Memory B cell (primary cell): ENCODE measurements around the gene POMGNT2.

Experiments used
- ATAC-seq: fragments of 150-1000 bp; cut with Tn5 transposase; 2 replicates; pipeline ENCODE4 v1.10.0; 2021; ENCODE audit warnings: low read depth, mild to moderate bottlenecking, moderate library complexity
- DNase-seq, 2 donors: peaks; one replicate each; pipeline ENCODE4 v3.0.0; 2022; ENCODE audit warnings: low spot score in 2 of 2
- H3K27ac Mint-ChIP-seq: one replicate; pipeline ENCODE4 v1.8.0; 2022; ENCODE audit warnings: mild to moderate bottlenecking, moderate library complexity, mixed read lengths
- H3K27me3 Mint-ChIP-seq: one replicate; pipeline ENCODE4 v1.8.0; 2022; ENCODE audit warnings: mixed read lengths
- H3K36me3 Mint-ChIP-seq: one replicate; pipeline ENCODE4 v1.8.0; 2022; ENCODE audit warnings: mild to moderate bottlenecking, mixed read lengths
- H3K4me1 Mint-ChIP-seq: one replicate; pipeline ENCODE4 v1.8.0; 2022; ENCODE audit warnings: mixed read lengths
- H3K4me3 Mint-ChIP-seq: one replicate; pipeline ENCODE4 v1.8.0; 2022; ENCODE audit warnings: mild to moderate bottlenecking, moderate library complexity, mixed read lengths
- H3K9me3 Mint-ChIP-seq: one replicate; pipeline ENCODE4 v1.8.0; 2022; ENCODE audit warnings: mixed read lengths

The POMGNT2 gene

DNA sequence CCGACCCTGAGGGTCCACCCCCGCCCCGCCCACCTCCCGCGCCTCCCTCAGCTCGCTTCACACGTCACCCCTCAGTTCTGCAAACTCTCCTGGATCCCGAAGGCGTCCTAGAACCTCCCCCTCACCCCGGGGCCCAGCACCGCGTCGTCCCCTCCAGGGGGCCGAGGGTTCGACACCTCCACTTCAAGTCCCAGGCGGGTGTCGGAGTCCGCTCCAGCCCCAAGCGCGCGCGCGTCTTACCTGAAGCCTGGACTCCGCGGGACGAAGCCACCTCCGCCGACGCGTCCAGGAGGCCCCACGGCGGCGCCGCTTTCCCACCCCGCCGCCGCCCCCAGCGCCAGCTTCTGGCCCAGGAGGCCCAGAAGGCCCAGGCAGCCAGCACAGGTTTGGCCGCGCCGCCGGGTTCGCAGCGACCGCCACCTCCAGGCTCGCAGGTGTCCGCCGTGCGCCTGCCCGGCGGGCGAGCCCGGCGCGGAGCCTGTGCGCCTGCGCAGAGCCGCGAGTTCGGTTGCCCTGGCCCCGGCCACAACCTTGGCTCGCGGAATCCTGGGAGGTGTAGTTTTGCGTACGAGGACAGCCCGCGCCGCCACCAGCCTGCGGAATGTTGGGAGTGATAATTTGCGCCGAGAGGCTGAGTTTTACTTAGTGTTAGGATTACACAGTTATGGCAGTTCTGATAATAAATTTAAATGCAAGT is at the start of gene POMGNT2:
Gene POMGNT2 (minus strand): TSS at position 484 of the 697 bp plus-strand sequence. CDS start 24,648 bp downstream, outside the sequence.
- DNase-seq: peak; percentile 73 to 84
- Mint-ChIP-seq H3K4me1 (peaks cover 11% of the 10 kb centered on the region), H3K9me3 (no peaks in the 10 kb centered on the region), H3K36me3 (no peaks in the 10 kb centered on the region), H3K4me3 (peak within 1 kb of the TSS; percentile 83), H3K27ac (no peak within 1 kb of the TSS), H3K27me3 (peaks cover 1% of the 10 kb centered on the region)
- peak; percentile 98 for ATAC-seq

- peaks cover 14% of the 10 kb centered on the region for H3K27me3 Mint-ChIP-seq
- H3K27ac Mint-ChIP-seq: no peak overlapping the region
- ATAC-seq (no peak), DNase-seq (no peak)
- no peaks in the 10 kb centered on the region for H3K9me3 Mint-ChIP-seq
- H3K4me1 Mint-ChIP-seq: no peaks in the 10 kb centered on the region
- H3K36me3 Mint-ChIP-seq: no peaks in the 10 kb centered on the region
- H3K4me3 Mint-ChIP-seq: no peak overlapping the region
Observed at GRCh38 chr3:43154980-43155379, 49.1 kb upstream of the POMGNT2 start.

DNA sequence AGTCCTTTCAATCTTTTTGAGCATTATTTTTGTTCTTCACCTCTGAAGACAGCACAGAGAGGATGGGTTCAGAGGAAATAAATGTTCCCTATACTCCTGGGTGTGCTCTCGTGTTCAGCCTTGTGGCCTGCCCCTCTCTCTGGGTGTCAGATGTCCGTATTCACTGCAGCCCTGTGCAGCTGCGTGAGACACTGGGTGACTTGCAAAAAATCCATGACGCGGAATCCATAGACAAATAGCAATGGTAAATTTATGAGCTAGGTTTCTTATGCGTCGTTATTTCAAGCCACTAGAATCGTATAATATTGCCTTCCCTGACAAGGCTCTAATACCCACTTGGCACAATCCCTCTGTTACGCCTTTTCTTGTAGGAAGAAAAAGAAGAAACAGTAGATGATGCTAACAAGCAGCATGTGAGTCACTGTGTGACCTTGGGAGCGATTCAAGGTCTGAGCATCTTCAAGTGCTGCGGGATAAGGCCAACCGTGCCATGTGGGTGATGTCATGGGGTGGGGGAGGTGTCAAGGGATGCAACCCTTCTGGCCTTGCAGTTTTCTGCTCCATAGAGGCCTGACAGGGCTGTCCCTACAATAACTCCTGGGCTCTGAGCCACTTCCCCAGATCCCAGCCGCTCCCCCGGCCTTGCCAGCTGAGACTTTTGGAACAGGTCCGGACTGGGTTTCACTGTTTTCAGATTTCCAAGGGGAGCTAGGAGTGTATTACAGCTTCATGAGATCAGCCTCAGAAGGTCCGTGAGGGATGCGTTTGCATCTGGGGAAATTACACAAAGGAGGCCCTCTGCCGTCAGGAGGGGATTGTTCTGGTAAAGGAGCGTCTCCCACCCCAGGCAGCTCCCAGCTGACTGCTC is 47.6 kb upstream of the POMGNT2 start:
- Mint-ChIP-seq H3K4me3 (no peak overlapping the region), H3K27me3 (peaks cover 15% of the 10 kb centered on the region), H3K27ac (no peak overlapping the region), H3K36me3 (peaks cover 4% of the 10 kb centered on the region), H3K9me3 (peaks cover 5% of the 10 kb centered on the region), H3K4me1 (no peaks in the 10 kb centered on the region)
- ATAC-seq (no peak), DNase-seq (no peak)

DNA sequence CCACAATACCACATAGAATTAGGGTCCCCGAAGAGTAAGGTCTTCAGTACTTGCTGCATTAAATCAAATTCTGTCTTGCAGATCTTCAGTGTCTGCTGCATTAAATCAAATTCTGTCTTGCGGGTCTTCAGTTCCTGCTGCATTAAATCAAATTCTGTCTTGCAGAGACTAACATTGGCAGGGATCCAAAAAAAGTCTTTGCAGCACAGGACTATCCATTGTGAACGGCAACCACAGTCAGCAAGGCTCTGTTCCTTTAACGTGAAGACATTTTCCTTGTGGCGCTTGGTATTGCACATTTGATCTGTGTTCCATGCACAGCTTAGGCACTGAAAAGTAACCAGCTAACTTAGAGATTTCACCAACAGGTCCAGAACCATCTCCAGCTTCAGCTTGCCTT is 46.8 kb upstream of the POMGNT2 start:
- ATAC-seq: no peak
- Mint-ChIP-seq H3K27ac (no peak overlapping the region), H3K27me3 (peaks cover 14% of the 10 kb centered on the region), H3K4me1 (no peaks in the 10 kb centered on the region), H3K4me3 (no peak overlapping the region), H3K9me3 (peaks cover 5% of the 10 kb centered on the region), H3K36me3 (peaks cover 4% of the 10 kb centered on the region)
- no peak for DNase-seq

DNA sequence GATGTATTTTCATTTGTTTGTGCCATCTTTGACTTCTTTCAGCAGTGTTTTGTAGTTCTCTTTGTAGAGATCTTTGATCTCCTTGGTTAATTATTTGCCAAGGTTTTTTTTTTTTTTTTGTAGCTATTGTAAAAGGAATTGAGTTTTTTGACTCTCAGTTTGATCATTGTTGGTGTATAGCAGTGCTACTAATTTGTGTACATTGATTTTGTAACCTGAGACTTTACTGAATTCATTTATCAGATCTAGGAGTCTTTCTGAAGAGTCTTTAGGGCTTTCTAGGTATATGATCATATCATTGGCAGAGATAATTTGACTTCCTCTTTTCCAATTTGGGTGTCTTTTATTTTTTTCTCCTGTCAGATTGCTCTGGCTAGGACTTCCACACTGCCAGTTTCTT is 42.2 kb upstream of the POMGNT2 start:
- Mint-ChIP-seq H3K4me1 (no peaks in the 10 kb centered on the region), H3K27me3 (peaks cover 6% of the 10 kb centered on the region), H3K36me3 (peaks cover 4% of the 10 kb centered on the region), H3K4me3 (no peak overlapping the region), H3K9me3 (peaks cover 7% of the 10 kb centered on the region), H3K27ac (no peak overlapping the region)
- ATAC-seq (no peak), DNase-seq (no peak)

DNA sequence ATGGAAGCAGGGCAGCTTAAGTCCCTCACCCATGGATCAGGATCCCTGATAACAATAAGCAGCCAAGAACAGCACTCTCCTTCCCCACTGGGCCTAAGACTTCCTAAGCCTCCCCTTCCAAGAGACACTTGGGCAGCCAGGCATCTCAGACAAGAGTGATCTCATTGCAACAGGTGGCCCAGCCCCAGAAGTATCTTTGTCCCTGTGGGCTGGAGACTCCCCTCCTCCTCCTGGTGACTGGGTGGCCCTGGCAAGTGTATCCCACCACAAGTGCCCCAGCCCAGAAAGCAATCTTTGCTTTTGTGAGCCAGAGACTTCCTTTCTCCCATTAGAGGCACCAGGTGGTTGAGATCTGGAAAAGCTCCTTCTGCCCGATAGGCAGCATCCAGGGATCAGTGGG is 40.7 kb upstream of the POMGNT2 start:
- no peak for DNase-seq
- peaks cover 4% of the 10 kb centered on the region for H3K36me3 Mint-ChIP-seq
- H3K4me1 Mint-ChIP-seq: no peaks in the 10 kb centered on the region
- no peak overlapping the region for H3K27ac Mint-ChIP-seq
- ATAC-seq: no peak
- no peak overlapping the region for H3K4me3 Mint-ChIP-seq
- peaks cover 7% of the 10 kb centered on the region for H3K9me3 Mint-ChIP-seq
- H3K27me3 Mint-ChIP-seq: peaks cover 11% of the 10 kb centered on the region

DNA sequence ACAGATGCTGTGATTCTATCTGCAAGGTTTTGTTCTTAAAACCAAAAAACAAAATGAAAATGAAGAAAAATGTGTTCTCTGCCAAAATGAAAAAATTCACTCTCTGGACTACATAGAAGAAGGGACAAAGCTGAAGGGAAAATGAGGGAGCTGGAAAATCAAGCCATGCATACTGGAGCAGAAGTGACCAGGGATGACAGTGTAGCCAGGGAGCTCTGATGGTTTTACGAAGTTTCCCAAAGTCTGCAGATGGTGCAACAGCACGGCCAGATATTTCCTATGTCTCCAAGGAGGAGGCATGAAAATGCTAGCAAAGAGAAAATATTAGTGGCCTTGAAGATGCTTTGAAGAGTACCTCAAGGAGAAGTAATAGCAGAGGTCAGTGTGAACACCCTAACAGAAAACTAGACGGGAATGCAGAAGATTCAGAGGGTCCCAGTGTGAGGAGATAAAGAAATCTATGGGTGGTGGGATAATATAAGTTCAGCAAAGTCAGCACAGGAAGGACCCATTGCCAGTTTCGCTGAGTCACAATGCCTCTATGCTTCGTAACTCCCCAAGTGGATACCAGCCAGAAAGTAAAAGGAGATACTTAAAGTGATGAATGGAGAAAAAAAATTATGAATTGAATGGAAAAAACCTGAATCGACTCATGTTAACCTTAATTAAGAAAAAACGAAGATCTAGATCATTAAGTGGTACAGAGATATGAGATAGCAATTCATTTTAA is 39.0 kb upstream of the POMGNT2 start:
- peaks cover 10% of the 10 kb centered on the region for H3K27me3 Mint-ChIP-seq
- peaks cover 4% of the 10 kb centered on the region for H3K36me3 Mint-ChIP-seq
- H3K4me1 Mint-ChIP-seq: no peaks in the 10 kb centered on the region
- H3K9me3 Mint-ChIP-seq: peaks cover 7% of the 10 kb centered on the region
- no peak overlapping the region for H3K4me3 Mint-ChIP-seq
- no peak overlapping the region for H3K27ac Mint-ChIP-seq
- ATAC-seq: no peak
- DNase-seq: no peak

GRCh38 chr3:43142472-43142871 is 36.6 kb upstream of the POMGNT2 start:
- no peak for ATAC-seq
- no peak overlapping the region for H3K27ac Mint-ChIP-seq
- peaks cover 9% of the 10 kb centered on the region for H3K9me3 Mint-ChIP-seq
- H3K36me3 Mint-ChIP-seq: no peaks in the 10 kb centered on the region
- H3K4me3 Mint-ChIP-seq: no peak overlapping the region
- DNase-seq: no peak
- peaks cover 8% of the 10 kb centered on the region for H3K27me3 Mint-ChIP-seq
- H3K4me1 Mint-ChIP-seq: no peaks in the 10 kb centered on the region

DNA sequence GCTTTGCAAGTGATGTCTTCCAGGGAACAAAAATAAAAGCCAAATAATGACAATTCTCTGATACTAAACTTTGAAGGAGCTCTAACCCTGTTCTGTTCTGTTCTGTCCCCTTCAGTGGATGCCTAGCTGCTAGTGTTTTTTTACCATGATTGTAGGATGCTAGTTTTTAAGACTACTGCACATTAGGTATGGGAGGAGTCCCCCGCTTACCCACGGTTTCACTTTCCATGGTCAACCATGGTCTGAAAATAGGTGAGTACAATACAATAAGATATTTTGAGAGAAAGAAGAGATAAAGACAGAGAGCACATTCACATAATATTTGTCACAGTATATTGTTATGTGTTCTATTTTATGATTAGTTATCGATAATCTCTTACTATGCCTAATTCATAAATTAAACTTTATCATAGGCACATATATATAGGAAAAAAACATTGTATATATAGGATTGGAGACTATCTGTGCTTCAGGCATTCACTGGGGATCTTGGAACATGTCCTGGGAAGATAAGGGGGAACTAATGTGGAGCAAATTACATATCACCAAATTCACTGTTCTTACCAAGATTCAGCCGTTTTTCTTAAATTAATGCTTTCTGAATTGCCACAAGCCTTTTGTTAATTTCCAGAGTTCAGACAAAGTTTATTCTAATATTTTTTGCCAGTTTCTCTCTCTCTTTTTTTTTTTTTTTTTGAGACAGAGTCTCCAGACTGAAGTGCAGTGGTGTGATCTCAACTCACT is 32.8 kb upstream of the POMGNT2 start:
- ATAC-seq (no peak), DNase-seq (no peak)
- H3K27ac Mint-ChIP-seq: no peak overlapping the region
- H3K4me1 Mint-ChIP-seq: no peaks in the 10 kb centered on the region
- no peaks in the 10 kb centered on the region for H3K36me3 Mint-ChIP-seq
- no peak overlapping the region for H3K4me3 Mint-ChIP-seq
- H3K27me3 Mint-ChIP-seq: peaks cover 7% of the 10 kb centered on the region
- H3K9me3 Mint-ChIP-seq: peaks cover 10% of the 10 kb centered on the region

- Mint-ChIP-seq H3K4me1 (no peaks in the 10 kb centered on the region), H3K4me3 (no peak overlapping the region), H3K27me3 (peaks cover 5% of the 10 kb centered on the region), H3K9me3 (peaks cover 6% of the 10 kb centered on the region), H3K36me3 (no peaks in the 10 kb centered on the region), H3K27ac (no peak overlapping the region)
- no peak for ATAC-seq
- DNase-seq: no peak
Observed at GRCh38 chr3:43132870-43133636, 27.2 kb upstream of the POMGNT2 start.

- ATAC-seq (no peak), DNase-seq (no peak)
- no peak overlapping the region for H3K4me3 Mint-ChIP-seq
- H3K36me3 Mint-ChIP-seq: no peaks in the 10 kb centered on the region
- H3K9me3 Mint-ChIP-seq: peaks cover 2% of the 10 kb centered on the region
- no peak overlapping the region for H3K27ac Mint-ChIP-seq
- no peaks in the 10 kb centered on the region for H3K4me1 Mint-ChIP-seq
- peaks cover 8% of the 10 kb centered on the region for H3K27me3 Mint-ChIP-seq
Observed at GRCh38 chr3:43132193-43132592, 26.3 kb upstream of the POMGNT2 start.

GRCh38 chr3:43128464-43128863 is 22.6 kb upstream of the POMGNT2 start:
- Mint-ChIP-seq H3K27ac (no peak overlapping the region), H3K9me3 (peaks cover 8% of the 10 kb centered on the region), H3K36me3 (peaks cover 2% of the 10 kb centered on the region), H3K4me3 (no peak overlapping the region), H3K4me1 (no peaks in the 10 kb centered on the region), H3K27me3 (peaks cover 9% of the 10 kb centered on the region)
- DNase-seq: no peak
- no peak for ATAC-seq

- peaks cover 10% of the 10 kb centered on the region for H3K9me3 Mint-ChIP-seq
- ATAC-seq: no peak
- no peak overlapping the region for H3K4me3 Mint-ChIP-seq
- no peaks in the 10 kb centered on the region for H3K4me1 Mint-ChIP-seq
- H3K27me3 Mint-ChIP-seq: peaks cover 9% of the 10 kb centered on the region
- peaks cover 2% of the 10 kb centered on the region for H3K36me3 Mint-ChIP-seq
- H3K27ac Mint-ChIP-seq: no peak overlapping the region
- DNase-seq: no peak
Observed at GRCh38 chr3:43126536-43126935, 20.7 kb upstream of the POMGNT2 start.
